Measurements from ENCODE around the gene SCFD2. TPM values are rescaled to one million over a fixed set of nuclear protein-coding genes. Genes with fewer than 3 reads are reported as not detected.

Gene SCFD2
- total RNA-seq, 1 experiment from 2014 or later: 19.2 TPM

DNA sequence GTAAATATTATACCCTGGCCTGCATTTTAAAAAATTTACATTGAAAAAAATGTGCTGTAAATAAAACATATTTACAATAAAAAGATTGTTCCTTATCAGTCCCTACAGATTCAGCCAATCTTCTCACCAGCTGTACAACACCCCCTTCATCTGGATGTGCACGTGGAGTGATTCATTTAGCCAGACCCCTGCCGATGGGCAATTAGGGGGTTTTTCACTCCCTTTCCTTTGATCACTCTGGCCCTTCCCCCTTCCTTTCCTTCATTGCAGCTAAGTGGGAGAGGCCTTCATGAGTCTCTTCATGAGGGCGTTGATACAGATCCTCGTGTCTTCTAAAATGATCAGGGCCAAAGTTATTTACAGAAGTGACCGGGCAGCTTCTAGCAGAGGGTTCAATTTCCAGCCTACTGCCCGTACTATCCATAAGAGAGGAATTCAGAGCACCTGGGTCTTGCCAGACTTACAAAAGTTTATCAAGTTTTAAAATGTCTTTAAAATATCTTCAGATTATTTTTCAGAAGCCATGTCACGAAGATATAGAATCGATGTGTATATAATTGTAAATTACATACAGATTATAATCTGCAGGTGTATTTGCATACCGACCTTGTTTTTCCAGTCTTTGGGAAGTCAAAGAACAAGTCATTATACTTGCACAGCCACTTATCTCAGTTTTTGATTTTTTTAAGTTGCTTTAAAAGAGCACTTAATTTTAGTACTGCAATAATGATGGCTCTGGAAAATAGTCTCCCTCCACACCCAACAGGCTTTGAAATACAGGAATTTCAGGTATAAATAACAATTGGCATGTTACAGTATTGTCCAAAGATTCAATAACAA is 525.1 kb downstream of the SCFD2 start:
- POLR2A ChIA-PET: interaction anchor here (0.7 to 8.2 kb wide), 5 partner anchors 12 to 200 kb away, joined by 3 to 124 read pairs (median 27); no protein-coding TSS in a partner anchor
- no peaks in the 10 kb centered on the region for H3K36me3 Mint-ChIP-seq (ENCODE audit: insufficient read depth, unreplicated experiment)
- H3K9me3 Mint-ChIP-seq (ENCODE audit: unreplicated experiment): no peaks in the 10 kb centered on the region
- H3K4me3 Mint-ChIP-seq (ENCODE audit: unreplicated experiment): no peak overlapping the region
- CTCF ChIA-PET: interaction anchor here (0.5 to 1.9 kb wide), 2 partner anchors 12 to 23 kb away, joined by 6 to 10 read pairs; no protein-coding TSS in a partner anchor
- TF ChIP-seq, protein P1, sequence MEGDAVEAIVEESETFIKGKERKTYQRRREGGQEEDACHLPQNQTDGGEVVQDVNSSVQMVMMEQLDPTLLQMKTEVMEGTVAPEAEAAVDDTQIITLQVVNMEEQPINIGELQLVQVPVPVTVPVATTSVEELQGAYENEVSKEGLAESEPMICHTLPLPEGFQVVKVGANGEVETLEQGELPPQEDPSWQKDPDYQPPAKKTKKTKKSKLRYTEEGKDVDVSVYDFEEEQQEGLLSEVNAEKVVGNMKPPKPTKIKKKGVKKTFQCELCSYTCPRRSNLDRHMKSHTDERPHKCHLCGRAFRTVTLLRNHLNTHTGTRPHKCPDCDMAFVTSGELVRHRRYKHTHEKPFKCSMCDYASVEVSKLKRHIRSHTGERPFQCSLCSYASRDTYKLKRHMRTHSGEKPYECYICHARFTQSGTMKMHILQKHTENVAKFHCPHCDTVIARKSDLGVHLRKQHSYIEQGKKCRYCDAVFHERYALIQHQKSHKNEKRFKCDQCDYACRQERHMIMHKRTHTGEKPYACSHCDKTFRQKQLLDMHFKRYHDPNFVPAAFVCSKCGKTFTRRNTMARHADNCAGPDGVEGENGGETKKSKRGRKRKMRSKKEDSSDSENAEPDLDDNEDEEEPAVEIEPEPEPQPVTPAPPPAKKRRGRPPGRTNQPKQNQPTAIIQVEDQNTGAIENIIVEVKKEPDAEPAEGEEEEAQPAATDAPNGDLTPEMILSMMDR (IDR thresholded peaks at IDR 0.05; ENCODE audit: unreplicated experiment): no peak
- no TSS peak for BruUV-seq (replicated peaks)
- intact Hi-C loops (cut with micrococcal nuclease): loop anchor here (2.0 kb wide), 1 partner anchor 20 kb away; no protein-coding TSS in a partner anchor
- no peak for DNase-seq (ENCODE audit: unreplicated experiment)
- H3K27me3 Mint-ChIP-seq (ENCODE audit: insufficient read depth, unreplicated experiment): no peaks in the 10 kb centered on the region
- peaks cover 31% of the 10 kb centered on the region for H3K4me1 Mint-ChIP-seq (ENCODE audit: insufficient read depth, unreplicated experiment)
- no peak overlapping the region for H3K27ac Mint-ChIP-seq (ENCODE audit: low read depth, unreplicated experiment)

DNA sequence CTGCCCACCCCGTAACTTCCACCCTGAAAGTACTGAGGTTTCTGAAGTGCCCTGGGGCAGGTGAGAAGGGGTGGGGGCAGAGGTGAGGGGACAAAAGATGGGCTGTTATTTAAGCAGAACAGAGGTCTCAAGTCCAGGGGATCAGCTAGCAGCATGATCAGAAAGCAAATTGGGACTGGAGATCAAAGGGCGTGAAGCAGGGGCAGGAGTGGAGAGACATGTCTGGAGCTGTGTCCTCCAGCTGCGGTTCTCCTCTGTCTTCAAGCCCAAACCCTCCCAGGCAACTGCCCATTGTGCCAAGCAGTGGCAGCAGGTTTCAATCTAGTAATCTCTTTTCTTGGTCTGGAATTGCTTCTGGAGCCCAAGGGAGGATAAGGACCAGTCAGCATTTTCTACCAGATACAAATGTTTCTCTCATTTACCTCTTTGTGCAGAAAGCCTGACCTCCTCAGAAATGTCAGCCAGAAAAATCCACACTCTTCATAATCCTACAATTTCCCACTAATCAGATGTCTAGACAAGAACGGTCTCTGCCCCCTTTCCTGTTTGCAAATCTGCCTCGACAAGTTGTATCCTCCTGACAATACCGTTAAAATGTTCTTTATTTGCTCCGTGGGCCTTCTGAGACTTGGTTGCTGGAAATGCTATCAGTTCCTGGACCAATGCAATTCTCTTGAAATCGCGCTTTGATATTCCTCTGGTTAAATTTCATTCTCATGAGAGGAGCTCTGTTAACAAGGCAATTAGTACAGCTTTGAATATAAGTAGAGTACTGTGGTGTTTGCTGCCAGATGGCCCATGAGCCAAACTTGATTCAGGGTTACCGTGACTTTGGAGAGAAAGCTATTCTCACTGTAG is 526.9 kb downstream of the SCFD2 start:
- TF ChIP-seq, protein P1 (IDR thresholded peaks at IDR 0.05; ENCODE audit: unreplicated experiment): no peak
- Mint-ChIP-seq H3K4me3 (ENCODE audit: unreplicated experiment) (peak overlapping the region; percentile 60), H3K4me1 (ENCODE audit: insufficient read depth, unreplicated experiment) (peaks cover 42% of the 10 kb centered on the region), H3K36me3 (ENCODE audit: insufficient read depth, unreplicated experiment) (no peaks in the 10 kb centered on the region), H3K27me3 (ENCODE audit: insufficient read depth, unreplicated experiment) (no peaks in the 10 kb centered on the region), H3K9me3 (ENCODE audit: unreplicated experiment) (no peaks in the 10 kb centered on the region), H3K27ac (ENCODE audit: low read depth, unreplicated experiment) (peak overlapping the region; percentile 92)
- intact Hi-C loops (cut with micrococcal nuclease): loop anchor here (5.0 to 10.0 kb wide), 2 partner anchors 127 to 184 kb away; partner anchors contain the start of gene USP46
- DNase-seq (ENCODE audit: unreplicated experiment): no peak
- no TSS peak for BruUV-seq (replicated peaks)
- POLR2A ChIA-PET: interaction anchor here (0.6 to 8.2 kb wide), 12 partner anchors 8 to 178 kb away, joined by 3 to 124 read pairs (median 4); no protein-coding TSS in a partner anchor
- CTCF ChIA-PET: interaction anchor here (0.5 to 2.6 kb wide), 6 partner anchors 14 to 1094 kb away, joined by 3 to 10 read pairs (median 4); partner anchors contain the start of gene RASL11B

DNA sequence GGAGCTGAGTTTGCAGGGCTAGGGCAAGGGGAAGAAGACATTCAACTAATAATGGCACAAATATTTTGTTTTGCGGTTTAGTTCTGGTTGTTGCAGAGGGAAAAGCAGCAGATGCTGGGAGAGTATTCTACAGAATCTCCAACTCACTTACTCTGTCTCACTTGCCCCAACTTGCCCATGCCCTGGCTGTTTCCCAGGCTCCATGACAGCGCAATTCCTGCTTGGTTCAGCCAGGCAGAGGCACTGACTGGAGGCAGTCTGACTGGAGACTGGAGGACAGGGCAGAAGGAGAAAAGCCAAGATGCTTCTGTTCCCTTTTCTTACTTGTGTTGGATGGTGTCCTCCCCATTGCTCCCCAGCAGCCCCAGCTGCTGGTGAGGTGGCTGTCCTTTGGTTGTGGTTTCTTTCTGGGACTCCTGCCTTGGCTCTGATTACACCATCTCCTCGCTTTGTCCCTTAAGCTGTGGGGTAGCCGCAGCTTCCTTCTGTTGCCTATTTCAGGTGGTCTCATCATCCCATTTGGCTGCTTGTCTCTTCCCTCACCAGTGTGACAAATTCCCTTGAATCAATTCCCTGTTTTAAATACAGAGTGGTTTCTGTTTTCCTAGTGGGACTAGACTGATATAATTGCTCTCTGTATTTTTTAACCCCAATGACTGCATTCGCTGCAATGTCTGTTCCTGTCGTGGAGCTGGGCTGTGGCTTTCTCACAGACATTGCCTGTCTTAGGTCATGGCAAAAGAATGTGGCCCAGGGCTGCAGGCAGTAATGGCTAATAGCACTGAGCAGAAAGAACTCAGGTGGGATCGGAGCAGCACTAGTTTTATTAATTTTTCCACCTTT is 527.9 kb downstream of the SCFD2 start:
- Mint-ChIP-seq H3K36me3 (ENCODE audit: insufficient read depth, unreplicated experiment) (no peaks in the 10 kb centered on the region), H3K9me3 (ENCODE audit: unreplicated experiment) (no peaks in the 10 kb centered on the region), H3K27me3 (ENCODE audit: insufficient read depth, unreplicated experiment) (no peaks in the 10 kb centered on the region), H3K27ac (ENCODE audit: low read depth, unreplicated experiment) (peak overlapping the region; percentile 92), H3K4me3 (ENCODE audit: unreplicated experiment) (peak overlapping the region; percentile 60), H3K4me1 (ENCODE audit: insufficient read depth, unreplicated experiment) (peaks cover 47% of the 10 kb centered on the region)
- TF ChIP-seq, protein P1 (IDR thresholded peaks at IDR 0.05; ENCODE audit: unreplicated experiment): no peak
- intact Hi-C loops (cut with micrococcal nuclease): loop anchor here (5.0 to 10.0 kb wide), 2 partner anchors 126 to 183 kb away; partner anchors contain the start of gene USP46
- BruUV-seq (replicated peaks): TSS peak; percentile 94
- DNase-seq (ENCODE audit: unreplicated experiment): peak; percentile 91
- ChIA-PET CTCF (interaction anchor here (1.2 to 2.6 kb wide), 3 partner anchors 14 to 125 kb away, joined by 3 to 5 read pairs (median 3); partner anchors contain the start of gene RASL11B), POLR2A (interaction anchor here (0.6 to 8.2 kb wide), 16 partner anchors 9 to 1102 kb away, joined by 3 to 124 read pairs (median 4); no protein-coding TSS in a partner anchor)
